ENCODE measurements around the gene MSMO1. TPM values are rescaled to one million over a fixed set of nuclear protein-coding genes. Genes with fewer than 3 reads are reported as not detected.

MSMO1 gene
- total and polyA plus RNA-seq, 10 of the 15 experiments (the other 5 are each of a cell fraction or from before 2014, with no cell fraction given), result 63.6 to 168 (median 105) TPM

DNA sequence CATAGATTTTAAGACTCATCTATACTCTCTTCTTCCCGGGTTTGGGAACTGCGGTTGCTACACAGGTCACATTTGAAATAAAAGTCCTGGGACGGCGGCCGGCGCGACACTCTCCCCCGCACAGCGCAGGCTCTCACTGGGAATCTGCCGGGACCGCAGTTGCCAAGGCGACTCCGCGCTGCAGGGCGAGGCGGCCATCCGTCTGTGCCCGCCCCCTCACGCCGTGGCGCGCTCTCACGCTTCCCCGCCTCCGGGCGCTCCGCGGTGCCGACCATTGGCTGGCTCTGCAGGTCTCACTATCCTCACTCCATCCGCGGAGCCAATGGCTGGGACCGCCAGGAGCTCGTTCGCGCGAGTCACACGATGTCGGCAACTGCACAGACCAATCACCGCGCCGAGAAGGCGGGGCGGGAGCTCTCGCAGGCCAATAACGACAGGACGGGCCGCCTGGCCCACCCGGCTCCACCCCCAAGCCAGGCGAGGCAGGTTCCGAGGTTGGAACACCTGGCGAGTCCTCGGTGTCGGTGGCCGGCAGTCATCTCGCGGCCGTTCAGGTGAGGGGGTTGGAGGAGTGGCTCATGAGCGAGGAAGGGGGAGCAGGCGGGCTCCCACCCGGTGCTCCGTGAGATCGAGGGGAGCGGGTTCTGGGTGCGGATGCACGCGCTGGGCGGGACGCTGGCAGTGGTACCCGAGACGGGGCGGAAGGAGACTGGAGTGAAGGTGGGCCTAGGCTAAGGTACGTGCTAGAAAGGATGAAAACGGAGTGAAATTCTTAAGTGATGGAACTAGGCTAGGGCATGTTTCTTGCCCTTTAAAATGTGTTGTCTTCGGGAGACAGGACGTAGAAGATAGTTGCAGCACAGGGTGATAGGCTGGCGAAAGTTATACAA, at the start of gene MSMO1 (continued):
- TF ChIP-seq IKZF1 (conservative IDR thresholded peaks at IDR 0.05), result peak; percentile 67; the same call in 1 of the 2 replicates
- TF ChIP-seq, protein P1, sequence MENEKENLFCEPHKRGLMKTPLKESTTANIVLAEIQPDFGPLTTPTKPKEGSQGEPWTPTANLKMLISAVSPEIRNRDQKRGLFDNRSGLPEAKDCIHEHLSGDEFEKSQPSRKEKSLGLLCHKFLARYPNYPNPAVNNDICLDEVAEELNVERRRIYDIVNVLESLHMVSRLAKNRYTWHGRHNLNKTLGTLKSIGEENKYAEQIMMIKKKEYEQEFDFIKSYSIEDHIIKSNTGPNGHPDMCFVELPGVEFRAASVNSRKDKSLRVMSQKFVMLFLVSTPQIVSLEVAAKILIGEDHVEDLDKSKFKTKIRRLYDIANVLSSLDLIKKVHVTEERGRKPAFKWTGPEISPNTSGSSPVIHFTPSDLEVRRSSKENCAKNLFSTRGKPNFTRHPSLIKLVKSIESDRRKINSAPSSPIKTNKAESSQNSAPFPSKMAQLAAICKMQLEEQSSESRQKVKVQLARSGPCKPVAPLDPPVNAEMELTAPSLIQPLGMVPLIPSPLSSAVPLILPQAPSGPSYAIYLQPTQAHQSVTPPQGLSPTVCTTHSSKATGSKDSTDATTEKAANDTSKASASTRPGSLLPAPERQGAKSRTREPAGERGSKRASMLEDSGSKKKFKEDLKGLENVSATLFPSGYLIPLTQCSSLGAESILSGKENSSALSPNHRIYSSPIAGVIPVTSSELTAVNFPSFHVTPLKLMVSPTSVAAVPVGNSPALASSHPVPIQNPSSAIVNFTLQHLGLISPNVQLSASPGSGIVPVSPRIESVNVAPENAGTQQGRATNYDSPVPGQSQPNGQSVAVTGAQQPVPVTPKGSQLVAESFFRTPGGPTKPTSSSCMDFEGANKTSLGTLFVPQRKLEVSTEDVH (IDR thresholded peaks at IDR 0.05; ENCODE audit: low read depth, partially characterized antibody), result no peak
- TF ChIP-seq FOS (IDR thresholded peaks at IDR 0.05; ENCODE audit: borderline replicate concordance, extremely low read depth, insufficient read length), result peak; percentile 95
- TF ChIP-seq, protein P2, sequence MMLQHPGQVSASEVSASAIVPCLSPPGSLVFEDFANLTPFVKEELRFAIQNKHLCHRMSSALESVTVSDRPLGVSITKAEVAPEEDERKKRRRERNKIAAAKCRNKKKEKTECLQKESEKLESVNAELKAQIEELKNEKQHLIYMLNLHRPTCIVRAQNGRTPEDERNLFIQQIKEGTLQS (IDR thresholded peaks at IDR 0.05; ENCODE audit: borderline replicate concordance, extremely low read depth, low read depth, low read length), result no peak
- TF ChIP-seq HDGF (IDR thresholded peaks at IDR 0.05), result no peak; the same call in 1 of the 2 replicates
- TF ChIP-seq PAX5 (IDR thresholded peaks at IDR 0.05; ENCODE audit: borderline replicate concordance, low read depth, low read length), result no peak
- TF ChIP-seq, protein P3, sequence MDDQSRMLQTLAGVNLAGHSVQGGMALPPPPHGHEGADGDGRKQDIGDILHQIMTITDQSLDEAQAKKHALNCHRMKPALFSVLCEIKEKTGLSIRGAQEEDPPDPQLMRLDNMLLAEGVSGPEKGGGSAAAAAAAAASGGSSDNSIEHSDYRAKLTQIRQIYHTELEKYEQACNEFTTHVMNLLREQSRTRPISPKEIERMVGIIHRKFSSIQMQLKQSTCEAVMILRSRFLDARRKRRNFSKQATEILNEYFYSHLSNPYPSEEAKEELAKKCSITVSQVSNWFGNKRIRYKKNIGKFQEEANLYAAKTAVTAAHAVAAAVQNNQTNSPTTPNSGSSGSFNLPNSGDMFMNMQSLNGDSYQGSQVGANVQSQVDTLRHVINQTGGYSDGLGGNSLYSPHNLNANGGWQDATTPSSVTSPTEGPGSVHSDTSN (IDR thresholded peaks at IDR 0.05; ENCODE audit: insufficient replicate concordance, low read depth, low read length), result peak; percentile 88
- TF ChIP-seq CEBPB (IDR thresholded peaks at IDR 0.05; ENCODE audit: borderline replicate concordance in 1 of 2, low read depth in 2 of 2, low read length in 2 of 2), result no peak
- TF ChIP-seq, protein P4, sequence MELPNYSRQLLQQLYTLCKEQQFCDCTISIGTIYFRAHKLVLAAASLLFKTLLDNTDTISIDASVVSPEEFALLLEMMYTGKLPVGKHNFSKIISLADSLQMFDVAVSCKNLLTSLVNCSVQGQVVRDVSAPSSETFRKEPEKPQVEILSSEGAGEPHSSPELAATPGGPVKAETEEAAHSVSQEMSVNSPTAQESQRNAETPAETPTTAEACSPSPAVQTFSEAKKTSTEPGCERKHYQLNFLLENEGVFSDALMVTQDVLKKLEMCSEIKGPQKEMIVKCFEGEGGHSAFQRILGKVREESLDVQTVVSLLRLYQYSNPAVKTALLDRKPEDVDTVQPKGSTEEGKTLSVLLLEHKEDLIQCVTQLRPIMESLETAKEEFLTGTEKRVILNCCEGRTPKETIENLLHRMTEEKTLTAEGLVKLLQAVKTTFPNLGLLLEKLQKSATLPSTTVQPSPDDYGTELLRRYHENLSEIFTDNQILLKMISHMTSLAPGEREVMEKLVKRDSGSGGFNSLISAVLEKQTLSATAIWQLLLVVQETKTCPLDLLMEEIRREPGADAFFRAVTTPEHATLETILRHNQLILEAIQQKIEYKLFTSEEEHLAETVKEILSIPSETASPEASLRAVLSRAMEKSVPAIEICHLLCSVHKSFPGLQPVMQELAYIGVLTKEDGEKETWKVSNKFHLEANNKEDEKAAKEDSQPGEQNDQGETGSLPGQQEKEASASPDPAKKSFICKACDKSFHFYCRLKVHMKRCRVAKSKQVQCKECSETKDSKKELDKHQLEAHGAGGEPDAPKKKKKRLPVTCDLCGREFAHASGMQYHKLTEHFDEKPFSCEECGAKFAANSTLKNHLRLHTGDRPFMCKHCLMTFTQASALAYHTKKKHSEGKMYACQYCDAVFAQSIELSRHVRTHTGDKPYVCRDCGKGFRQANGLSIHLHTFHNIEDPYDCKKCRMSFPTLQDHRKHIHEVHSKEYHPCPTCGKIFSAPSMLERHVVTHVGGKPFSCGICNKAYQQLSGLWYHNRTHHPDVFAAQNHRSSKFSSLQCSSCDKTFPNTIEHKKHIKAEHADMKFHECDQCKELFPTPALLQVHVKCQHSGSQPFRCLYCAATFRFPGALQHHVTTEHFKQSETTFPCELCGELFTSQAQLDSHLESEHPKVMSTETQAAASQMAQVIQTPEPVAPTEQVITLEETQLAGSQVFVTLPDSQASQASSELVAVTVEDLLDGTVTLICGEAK (IDR thresholded peaks at IDR 0.05; ENCODE audit: borderline replicate concordance), result peak; percentile 61; the same call in 1 of the 2 replicates
- TF ChIP-seq POLR2A (IDR thresholded peaks at IDR 0.05; ENCODE audit: low read depth, low read length), result peak; percentile 93
- TF ChIP-seq CHD1 (IDR thresholded peaks at IDR 0.05; ENCODE audit: low read depth, low read length), result no peak; the same call in 1 of the 2 replicates
- peak; percentile 76; the same call in 1 of the 2 replicates for TF ChIP-seq SREBF1 (IDR thresholded peaks at IDR 0.05; ENCODE audit: low read length)
- no peak for TF ChIP-seq CBX3 (IDR thresholded peaks at IDR 0.05; ENCODE audit: borderline replicate concordance, low read depth)
- TF ChIP-seq MXI1 (IDR thresholded peaks at IDR 0.05; ENCODE audit: low read depth, low read length), result peak; percentile 83
- TF ChIP-seq SMC3 (IDR thresholded peaks at IDR 0.05; ENCODE audit: borderline replicate concordance, low read length), result no peak
- TF ChIP-seq FOXK2 (IDR thresholded peaks at IDR 0.05), result no peak
- TF ChIP-seq MYC (IDR thresholded peaks at IDR 0.05; ENCODE audit: insufficient read depth, insufficient read length, insufficient replicate concordance, low read length, severe bottlenecking), result peak; percentile 45
- TF ChIP-seq RCOR1 (conservative IDR thresholded peaks at IDR 0.05; ENCODE audit: low read depth, low read length), result 0 out of 2 replicates have a peak, but pooled peaks have one; percentile 85
- TF ChIP-seq TCF12 (IDR thresholded peaks at IDR 0.05; ENCODE audit: low read depth, low read length), result peak; percentile 46; the same call in 1 of the 2 replicates
- TF ChIP-seq MEF2B (IDR thresholded peaks at IDR 0.05; ENCODE audit: partially characterized antibody, poor library complexity, severe bottlenecking), result peak; percentile 37

Data from GM12878 (cell line).